ENCODE measurements around the gene LSM11.
A peak's percentile ranks its signal among the peaks of the same experiment; 100 is the strongest.

Gene LSM11

GRCh38 chr5:157710431-157710830 is 33.1 kb upstream of the LSM11 start:
- H3K4me3 Mint-ChIP-seq = no peak overlapping the region
- no peaks in the 10 kb centered on the region for H3K36me3 Mint-ChIP-seq (ENCODE audit: low read depth)
- no peak for TF ChIP-seq CTCF (IDR thresholded peaks at IDR 0.05)
- peaks cover 10% of the 10 kb centered on the region for H3K27me3 Mint-ChIP-seq (ENCODE audit: low read depth, poor library complexity)
- no peaks in the 10 kb centered on the region for H3K4me1 Mint-ChIP-seq
- no peak for DNase-seq
- peaks cover 3% of the 10 kb centered on the region for H3K9me3 Mint-ChIP-seq
- no peak overlapping the region for H3K27ac Mint-ChIP-seq

GRCh38 chr5:157710882-157711281 is 32.6 kb upstream of the LSM11 start:
- peaks cover 3% of the 10 kb centered on the region for H3K9me3 Mint-ChIP-seq
- H3K27ac Mint-ChIP-seq = no peak overlapping the region
- DNase-seq = no peak
- TF ChIP-seq CTCF (IDR thresholded peaks at IDR 0.05) = no peak
- H3K27me3 Mint-ChIP-seq (ENCODE audit: low read depth, poor library complexity) = peaks cover 10% of the 10 kb centered on the region
- no peaks in the 10 kb centered on the region for H3K36me3 Mint-ChIP-seq (ENCODE audit: low read depth)
- H3K4me3 Mint-ChIP-seq = no peak overlapping the region
- no peaks in the 10 kb centered on the region for H3K4me1 Mint-ChIP-seq

- Mint-ChIP-seq H3K27ac (no peak overlapping the region), H3K4me1 (peaks cover 4% of the 10 kb centered on the region), H3K9me3 (peaks cover 3% of the 10 kb centered on the region), H3K36me3 (ENCODE audit: low read depth) (no peaks in the 10 kb centered on the region), H3K4me3 (no peak overlapping the region), H3K27me3 (ENCODE audit: low read depth, poor library complexity) (peaks cover 6% of the 10 kb centered on the region)
- TF ChIP-seq CTCF (IDR thresholded peaks at IDR 0.05) = no peak
- no peak for DNase-seq
These were observed 29.5 kb upstream of the LSM11 start for GRCh38 chr5:157713830-157714595.

- no peaks in the 10 kb centered on the region for H3K36me3 Mint-ChIP-seq (ENCODE audit: low read depth)
- peaks cover under 1% of the 10 kb centered on the region for H3K9me3 Mint-ChIP-seq
- no peak overlapping the region for H3K4me3 Mint-ChIP-seq
- H3K4me1 Mint-ChIP-seq = peaks cover 4% of the 10 kb centered on the region
- TF ChIP-seq CTCF (IDR thresholded peaks at IDR 0.05) = no peak
- DNase-seq = no peak
- peaks cover 3% of the 10 kb centered on the region for H3K27me3 Mint-ChIP-seq (ENCODE audit: low read depth, poor library complexity)
- H3K27ac Mint-ChIP-seq = no peak overlapping the region
These were observed 29.0 kb upstream of the LSM11 start for GRCh38 chr5:157714596-157714864.

GRCh38 chr5:157718519-157718918 is 25.0 kb upstream of the LSM11 start:
- Mint-ChIP-seq H3K27ac (no peak overlapping the region), H3K4me1 (peaks cover 4% of the 10 kb centered on the region), H3K27me3 (ENCODE audit: low read depth, poor library complexity) (peaks cover 1% of the 10 kb centered on the region), H3K4me3 (no peak overlapping the region), H3K36me3 (ENCODE audit: low read depth) (no peaks in the 10 kb centered on the region), H3K9me3 (peaks cover 19% of the 10 kb centered on the region)
- TF ChIP-seq CTCF (IDR thresholded peaks at IDR 0.05) = peak; percentile 59
- DNase-seq = no peak

GRCh38 chr5:157719245-157719644 is 24.3 kb upstream of the LSM11 start:
- TF ChIP-seq CTCF (IDR thresholded peaks at IDR 0.05) = no peak
- Mint-ChIP-seq H3K4me1 (peaks cover 4% of the 10 kb centered on the region), H3K9me3 (peaks cover 27% of the 10 kb centered on the region)

More at GRCh38 chr5:157719245-157719644, 24.3 kb upstream of the LSM11 start:
- H3K36me3 Mint-ChIP-seq (ENCODE audit: low read depth) = no peaks in the 10 kb centered on the region
- DNase-seq = no peak
- H3K27ac Mint-ChIP-seq = no peak overlapping the region
- no peak overlapping the region for H3K4me3 Mint-ChIP-seq
- peaks cover 6% of the 10 kb centered on the region for H3K27me3 Mint-ChIP-seq (ENCODE audit: low read depth, poor library complexity)
